HG03103 (cell line): Measurements from ENCODE around the gene KCNQ5.
"Not testable (repeated sequence)": the region's sequence is repeated elsewhere in the genome, so short reads cannot be mapped to it uniquely, and the experiment has no call there.

Experiments
- ATAC-seq: cut with Tn5 transposase; IDR thresholded peaks from one replicate; pipeline ENCODE4 v1.9.1; 2021; ENCODE audit warnings: low read depth; ENCODE audit not compliant: unreplicated experiment

The KCNQ5 gene

DNA sequence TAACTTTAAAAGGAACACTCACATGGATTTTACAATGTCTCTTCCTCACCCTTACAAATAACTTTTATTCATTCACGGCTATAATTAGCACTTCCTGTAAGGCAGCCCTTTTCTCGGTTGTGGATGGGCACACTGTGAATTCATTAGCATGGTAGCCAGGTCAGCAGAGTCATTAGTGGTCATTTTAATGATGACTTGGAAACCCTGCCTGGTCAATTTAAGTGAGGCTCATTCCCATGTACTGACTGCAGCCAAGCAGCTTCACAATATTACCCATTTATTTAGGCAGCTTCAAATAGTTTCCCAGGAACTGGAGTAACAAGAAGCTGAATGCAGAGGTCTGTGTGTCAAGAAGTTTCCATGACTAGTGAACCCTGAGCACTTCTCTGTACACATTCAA, 354.6 kb downstream of the KCNQ5 start:
- no peak for ATAC-seq

DNA sequence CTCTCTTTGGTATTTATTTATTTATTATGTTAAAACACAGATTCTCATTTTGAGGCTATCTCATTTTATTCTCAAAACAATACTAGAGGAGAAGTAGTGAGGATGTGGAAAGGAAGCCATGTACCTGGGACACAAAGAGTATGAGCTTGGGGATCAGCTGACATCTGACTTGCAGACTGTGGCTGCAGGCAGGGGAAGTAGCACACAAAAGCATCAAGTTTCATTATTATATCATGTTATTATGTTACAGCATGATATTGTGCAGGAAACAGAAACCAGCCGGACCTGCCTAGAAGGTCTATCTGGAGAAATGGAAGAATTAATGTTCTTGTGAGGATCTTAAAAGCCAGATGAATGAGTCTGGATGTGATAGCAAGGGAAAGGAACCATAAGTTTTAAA, 355.2 kb downstream of the KCNQ5 start:
- peak; percentile 94 for ATAC-seq

GRCh38 chr6:72978808-72979207, 356.9 kb downstream of the KCNQ5 start:
- not testable (repeated sequence) for ATAC-seq

DNA sequence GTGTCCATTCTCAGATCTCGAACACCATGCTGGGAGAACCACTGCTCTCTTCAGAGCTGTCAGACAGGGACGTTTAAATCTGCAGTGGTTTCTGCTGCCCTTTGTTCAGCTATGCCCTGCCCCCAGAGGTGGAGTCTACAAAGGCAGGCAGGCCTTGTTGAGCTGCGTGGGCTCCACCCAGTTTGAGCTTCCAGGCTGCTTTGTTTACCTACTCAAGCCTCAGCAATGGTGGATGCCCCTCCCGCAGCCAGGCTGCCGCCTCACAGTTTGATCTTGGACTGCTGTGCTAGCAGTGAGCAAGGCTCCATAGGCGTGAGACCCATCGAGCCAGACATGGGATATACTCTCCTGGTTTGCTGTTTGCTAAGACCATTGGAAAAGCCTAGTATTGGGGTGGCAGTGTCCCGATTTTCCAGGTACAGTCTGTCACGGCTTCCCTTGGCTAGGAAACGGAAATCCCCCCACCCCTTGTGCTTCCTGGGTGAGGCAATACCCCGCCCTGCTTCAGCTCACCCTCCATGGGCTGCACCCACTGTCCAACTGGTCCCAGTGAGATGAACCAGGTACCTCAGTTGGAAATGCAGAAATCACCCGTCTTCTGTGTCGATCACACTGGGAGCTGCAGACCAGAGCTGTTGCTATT, 362.4 kb downstream of the KCNQ5 start:
- not testable (repeated sequence) for ATAC-seq

- ATAC-seq = no peak
These were observed 363.3 kb downstream of the KCNQ5 start for GRCh38 chr6:72984981-72985665.

- no peak for ATAC-seq
These were observed 365.4 kb downstream of the KCNQ5 start for GRCh38 chr6:72987301-72987700.

DNA sequence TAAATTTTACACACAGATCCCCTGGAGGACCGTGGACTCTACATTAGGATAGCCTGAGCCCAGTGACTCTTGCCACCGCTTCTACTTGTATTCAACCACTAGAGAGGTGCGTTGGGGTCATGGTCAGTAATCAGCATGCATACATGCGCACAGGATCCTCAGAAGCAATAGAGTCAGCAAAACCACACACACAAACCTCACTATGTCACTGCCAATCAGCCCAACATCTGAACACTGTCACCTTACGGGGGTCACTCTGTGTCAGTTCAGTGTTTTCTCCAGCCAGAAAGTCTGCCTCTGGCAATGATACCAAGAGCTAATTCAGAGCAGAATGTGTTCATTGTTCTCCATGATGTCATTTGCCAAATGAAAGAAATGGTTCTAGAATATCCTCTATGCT, 378.1 kb downstream of the KCNQ5 start:
- no peak for ATAC-seq

DNA sequence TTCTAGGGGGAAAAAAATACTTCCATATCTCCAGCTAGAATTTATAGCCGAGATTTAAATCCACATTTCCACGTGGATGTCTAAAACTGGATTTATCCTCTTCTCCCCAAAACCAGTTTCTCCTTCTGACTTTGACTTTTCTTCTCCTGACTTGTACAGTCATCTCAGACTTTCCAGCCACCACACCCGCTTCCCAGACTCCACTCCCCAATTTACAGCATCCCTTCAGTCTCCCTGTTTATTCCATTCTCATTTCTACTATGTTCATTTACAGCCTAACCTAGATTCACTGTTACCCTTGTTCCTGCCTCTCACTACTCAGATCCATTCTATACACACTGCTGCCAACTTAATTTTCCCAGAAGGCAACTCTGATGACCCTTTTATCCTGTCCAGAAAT, 378.6 kb downstream of the KCNQ5 start:
- no peak for ATAC-seq

GRCh38 chr6:73002588-73002987, 380.7 kb downstream of the KCNQ5 start:
- ATAC-seq = no peak

DNA sequence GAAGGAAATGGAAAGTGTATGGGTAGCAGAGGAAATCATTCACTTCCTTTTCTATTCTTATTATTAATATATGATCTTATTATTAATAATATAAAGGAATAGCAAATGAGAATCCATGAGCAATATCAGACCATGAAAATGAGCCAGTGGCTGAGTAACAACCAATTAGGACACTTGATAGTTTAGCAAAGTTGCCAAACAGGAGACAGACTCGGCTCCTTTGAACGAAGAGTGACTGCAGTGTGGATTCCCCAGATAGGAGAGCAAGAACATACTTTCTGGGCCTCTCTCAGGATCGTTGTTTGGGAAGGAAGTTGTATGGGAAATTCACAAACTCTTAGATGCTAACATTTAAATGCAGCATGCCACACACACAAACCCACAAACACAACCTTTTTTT, 381.4 kb downstream of the KCNQ5 start:
- no peak for ATAC-seq

GRCh38 chr6:73004231-73004630, 382.4 kb downstream of the KCNQ5 start:
- ATAC-seq = no peak

GRCh38 chr6:73004861-73005260, 383.0 kb downstream of the KCNQ5 start:
- ATAC-seq = no peak

DNA sequence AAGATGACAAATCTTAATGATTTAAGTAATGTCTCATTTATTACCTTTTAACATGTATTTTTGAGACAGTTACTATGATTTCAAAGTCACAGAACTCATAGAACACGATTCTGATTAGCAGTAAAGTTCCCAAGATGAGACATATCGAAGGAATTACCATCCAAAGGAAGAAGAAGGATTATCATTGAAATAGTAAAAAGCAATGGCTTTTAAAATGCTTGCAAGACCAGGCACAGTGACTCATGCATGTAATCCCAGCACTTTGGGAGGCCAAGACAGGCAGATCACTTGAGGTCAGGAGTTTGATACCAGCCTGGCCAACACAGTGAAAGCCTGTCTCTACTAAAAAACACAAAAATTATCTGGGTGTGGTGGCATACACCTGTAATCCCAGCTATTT, 384.3 kb downstream of the KCNQ5 start:
- ATAC-seq = no peak

- ATAC-seq = no peak
These were observed 390.1 kb downstream of the KCNQ5 start for GRCh38 chr6:73011945-73012344.

- ATAC-seq = no peak
These were observed 395.6 kb downstream of the KCNQ5 start for GRCh38 chr6:73017476-73017875.

DNA sequence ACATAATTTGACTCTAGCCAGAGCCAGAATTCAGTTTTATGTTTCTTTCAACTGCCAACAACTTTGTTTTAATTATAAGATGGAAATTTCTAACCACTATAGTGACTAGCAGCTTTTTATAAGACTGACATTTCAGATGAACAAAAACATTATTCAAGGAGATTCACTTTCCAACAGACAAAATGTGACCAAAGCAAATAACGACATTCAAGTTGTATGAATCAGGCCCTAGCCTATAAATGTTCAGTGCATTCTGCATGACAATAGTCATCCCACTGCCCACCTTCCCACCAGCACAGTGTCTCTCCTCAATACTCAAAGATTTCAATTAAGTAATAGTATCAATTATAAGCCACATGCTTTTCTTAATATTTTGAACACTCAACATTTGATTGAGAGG, 402.7 kb downstream of the KCNQ5 start:
- ATAC-seq = no peak

GRCh38 chr6:73027691-73028090, 405.8 kb downstream of the KCNQ5 start:
- no peak for ATAC-seq

GRCh38 chr6:73028124-73028766, 406.4 kb downstream of the KCNQ5 start:
- ATAC-seq = no peak

DNA sequence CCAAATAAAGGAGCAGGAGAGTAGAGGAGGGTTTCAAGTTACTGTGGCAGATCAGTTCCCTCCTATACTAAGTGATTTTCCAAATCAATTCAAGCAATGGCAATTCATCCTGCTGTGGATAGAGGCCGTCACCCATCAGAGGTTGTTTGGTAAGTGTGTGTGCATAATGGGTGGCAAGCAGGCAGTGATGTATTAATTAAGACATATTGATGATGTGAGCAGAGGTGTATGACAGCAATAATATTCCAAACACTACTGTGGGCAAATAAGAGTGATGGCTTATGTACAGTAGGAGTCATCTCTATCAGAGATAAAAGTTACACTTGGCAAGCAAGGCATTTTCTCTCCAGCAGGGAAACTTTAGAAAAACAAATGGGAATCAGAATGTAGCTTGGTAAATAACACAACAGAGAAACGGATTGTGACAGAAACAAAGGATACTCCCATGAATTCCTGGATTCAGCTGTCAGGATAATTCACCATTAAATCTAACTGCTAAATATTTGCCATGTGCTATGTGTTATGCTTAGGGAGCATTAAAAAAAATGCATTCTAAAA, 407.1 kb downstream of the KCNQ5 start:
- ATAC-seq = no peak

DNA sequence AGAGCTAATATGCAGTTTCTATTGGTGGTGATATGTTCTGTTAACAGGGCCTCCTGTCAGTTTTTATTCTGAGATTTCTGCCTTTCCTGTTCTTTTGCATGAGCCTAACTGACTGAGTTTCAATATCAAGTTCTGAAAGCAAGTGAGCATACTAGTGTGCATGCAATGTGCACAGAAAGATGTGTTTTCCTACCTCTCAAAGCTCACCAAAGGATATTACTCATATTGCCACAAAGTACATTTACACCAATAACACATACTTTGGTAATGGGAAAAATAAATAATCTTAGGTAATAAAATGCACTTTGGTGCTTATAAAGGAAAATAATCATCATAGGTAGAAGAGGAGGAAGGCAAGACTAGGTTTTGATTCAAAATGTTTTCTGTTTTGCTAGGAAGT, 408.4 kb downstream of the KCNQ5 start:
- ATAC-seq = peak; percentile 78
